Esophagus muscularis mucosa (tissue), 4 donors: ENCODE measurements around the gene PLCB2. TPM values are rescaled to one million over a fixed set of nuclear protein-coding genes. Genes with fewer than 3 reads are reported as not detected.

Experiments used
- DNase-seq: peaks from one replicate; pipeline ENCODE4 v3.0.0-alpha.2; 2017; ENCODE audit errors: extremely low spot score
- H3K27ac ChIP-seq, 4 donors: fragments of 200-600 bp; sonication (generic); replicated peaks in 1 of 4; 1 replicate in 3 of 4; 2 replicates in 1 of 4; pipeline ENCODE4 v1.5.1; 2016 to 2019; ENCODE audit warnings: mild to moderate bottlenecking in 1 of 4
- H3K27me3 ChIP-seq, 4 donors: fragments of 200-600 bp; sonication (generic); one replicate each; pipeline versions ENCODE4 v1.5.1 to v1.6.0; 2016 to 2019
- H3K36me3 ChIP-seq, 4 donors: fragments of 200-600 bp; sonication (generic); one replicate each; pipeline ENCODE4 v1.5.1; 2016 to 2019
- H3K4me1 ChIP-seq, 4 donors: fragments of 200-600 bp; sonication (generic); one replicate each; pipeline ENCODE4 v1.5.1; 2016 to 2019
- H3K4me3 ChIP-seq, 4 donors: fragments of 200-600 bp; sonication (generic); 1 replicate in 2 of 4; 2 replicates in 2 of 4; pipeline ENCODE4 v1.5.1; 2016 to 2019; ENCODE audit warnings: mild to moderate bottlenecking in 4 of 4, moderate library complexity in 1 of 4
- H3K9me3 ChIP-seq, 4 donors: fragments of 200-600 bp; sonication (generic); 1 replicate in 3 of 4; 2 replicates in 1 of 4; pipeline ENCODE4 v1.5.1; 2016 to 2019
- EP300 ChIP-seq: sonication (generic); formaldehyde crosslinking; IDR thresholded peaks from one replicate; pipeline ENCODE4 v1.6.1; 2017; ENCODE audit warnings: antibody characterized with exemption
- POLR2A ChIP-seq: fragments of 450-650 bp; IDR thresholded peaks from one replicate; pipeline ENCODE4 v1.6.1; 2017; ENCODE audit warnings: antibody characterized with exemption, moderate library complexity, mild to moderate bottlenecking, low read depth
- POLR2AphosphoS5 ChIP-seq, 2 donors: sonication (generic); formaldehyde crosslinking; IDR thresholded peaks; one replicate each; pipeline ENCODE4 v1.6.1; 2017; ENCODE audit warnings: antibody characterized with exemption in 2 of 2
- WGBS: methylation state at CpG from one replicate; pipeline ENCODE4 v1.1.5; 2018; 5-methylcytosine and 5-hydroxymethylcytosine counted together
- intact Hi-C: fragments of 100-400 bp; cut with DNase I; formaldehyde crosslinking; loops from one replicate; pipeline ENCODE4 v1.15.1; 2023
- total RNA-seq, 4 donors: library from RNA; depleted of rRNA; stranded (reverse); fragments of >200 nt; gene quantifications; one replicate each; pipeline versions ENCODE4 v1.1.0 to v1.2.1, GENCODE V29; 2016
- TF ChIP-seq, protein P1 (sequence below), 3 experiments: fragments of 200-600 bp in 2 of 3; fragments of 450-650 bp in 1 of 3; sonication (generic) in 2 of 3; IDR thresholded peaks; one replicate each; pipeline ENCODE4 v1.5.1; 2017 to 2019; ENCODE audit warnings: antibody characterized with exemption in 3 of 3, mild to moderate bottlenecking in 2 of 3, moderate library complexity in 1 of 3

PLCB2 gene
- total RNA-seq, 4 donors from 2014 or later = 5.8 to 13.3 (median 9.7) TPM

- Histone ChIP-seq H3K4me3 (peak overlapping the region; percentile 86 to 95 (median 95)), H3K36me3 (peaks cover 0 to 5% (median 0%) of the 10 kb centered on the region in 4 donors), H3K4me1 (peaks cover 33 to 64% (median 57%) of the 10 kb centered on the region in 4 donors), H3K9me3 (no peaks in the 10 kb centered on the region), H3K27ac (peak overlapping the region; percentile 86 to 98 (median 96)), H3K27me3 (no peaks in the 10 kb centered on the region)
- TF ChIP-seq POLR2AphosphoS5 (IDR thresholded peaks at IDR 0.05) (peak; percentile 48 to 53), EP300 (no peak), POLR2A (no peak)
- TF ChIP-seq, protein P1, sequence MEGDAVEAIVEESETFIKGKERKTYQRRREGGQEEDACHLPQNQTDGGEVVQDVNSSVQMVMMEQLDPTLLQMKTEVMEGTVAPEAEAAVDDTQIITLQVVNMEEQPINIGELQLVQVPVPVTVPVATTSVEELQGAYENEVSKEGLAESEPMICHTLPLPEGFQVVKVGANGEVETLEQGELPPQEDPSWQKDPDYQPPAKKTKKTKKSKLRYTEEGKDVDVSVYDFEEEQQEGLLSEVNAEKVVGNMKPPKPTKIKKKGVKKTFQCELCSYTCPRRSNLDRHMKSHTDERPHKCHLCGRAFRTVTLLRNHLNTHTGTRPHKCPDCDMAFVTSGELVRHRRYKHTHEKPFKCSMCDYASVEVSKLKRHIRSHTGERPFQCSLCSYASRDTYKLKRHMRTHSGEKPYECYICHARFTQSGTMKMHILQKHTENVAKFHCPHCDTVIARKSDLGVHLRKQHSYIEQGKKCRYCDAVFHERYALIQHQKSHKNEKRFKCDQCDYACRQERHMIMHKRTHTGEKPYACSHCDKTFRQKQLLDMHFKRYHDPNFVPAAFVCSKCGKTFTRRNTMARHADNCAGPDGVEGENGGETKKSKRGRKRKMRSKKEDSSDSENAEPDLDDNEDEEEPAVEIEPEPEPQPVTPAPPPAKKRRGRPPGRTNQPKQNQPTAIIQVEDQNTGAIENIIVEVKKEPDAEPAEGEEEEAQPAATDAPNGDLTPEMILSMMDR (IDR thresholded peaks at IDR 0.05) = no peak
- no peak for DNase-seq
- WGBS = 59% methylated on average over 25 of the region's 26 CpGs
- intact Hi-C loops = loop anchor here (2.0 to 5.0 kb wide), 2 partner anchors 16 to 45 kb away; no protein-coding TSS in a partner anchor
Measured at GRCh38 chr15:40322531-40323238, 14.9 kb upstream of the PLCB2 start.

DNA sequence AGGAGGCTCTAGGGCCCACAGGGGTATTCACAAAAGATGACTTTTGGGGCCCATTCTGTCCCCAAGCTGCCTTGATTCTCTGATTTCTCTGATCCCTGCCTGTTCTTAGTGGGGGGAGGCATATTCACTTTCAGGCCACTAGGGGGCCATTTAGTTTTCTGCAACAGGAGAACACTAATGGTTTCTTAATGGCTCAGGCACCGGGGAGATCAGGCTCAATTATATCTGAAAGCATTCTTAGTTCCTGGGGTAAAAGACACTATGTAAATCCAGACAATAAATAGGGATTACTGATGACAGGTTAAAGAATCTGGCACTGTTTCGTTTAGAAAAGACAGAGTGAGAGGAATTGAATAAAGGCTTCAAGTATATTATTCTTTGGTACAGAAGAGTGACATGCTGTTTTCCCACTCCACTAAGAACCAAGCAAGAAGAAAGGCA lies 13.2 kb upstream of the PLCB2 start:
- 2% methylated on average over 2 of the region's 2 CpGs for WGBS
- no peak for DNase-seq

GRCh38 chr15:40320409-40320808 lies 12.7 kb upstream of the PLCB2 start:
- DNase-seq = no peak
- intact Hi-C loops = loop anchor here (2.0 to 5.0 kb wide), 2 partner anchors 47 to 102 kb away; no protein-coding TSS in a partner anchor
- 91% methylated on average over 1 of the region's 1 CpG for WGBS
- H3K4me1 ChIP-seq = peaks cover 10 to 41% (median 34%) of the 10 kb centered on the region in 4 donors
- H3K4me3 ChIP-seq = no peak overlapping the region
- no peaks in the 10 kb centered on the region for H3K27me3 ChIP-seq
- H3K36me3 ChIP-seq = no peaks in the 10 kb centered on the region
- no peaks in the 10 kb centered on the region for H3K9me3 ChIP-seq
- peak overlapping the region in 2 of 4 donors; percentile 95 to 98 for H3K27ac ChIP-seq
- TF ChIP-seq EP300 (no peak), POLR2AphosphoS5 (IDR thresholded peaks at IDR 0.05) (no peak), POLR2A (no peak)
- TF ChIP-seq, protein P1 (IDR thresholded peaks at IDR 0.05) = no peak

More for the DNA sequence above, 13.2 kb upstream of the PLCB2 start:
- Histone ChIP-seq H3K36me3 (no peaks in the 10 kb centered on the region), H3K27ac (peak overlapping the region; percentile 86 to 98 (median 96)), H3K4me3 (no peak overlapping the region), H3K9me3 (no peaks in the 10 kb centered on the region), H3K4me1 (peaks cover 16 to 47% (median 40%) of the 10 kb centered on the region in 4 donors), H3K27me3 (no peaks in the 10 kb centered on the region)
- TF ChIP-seq POLR2AphosphoS5 (IDR thresholded peaks at IDR 0.05) (no peak), EP300 (no peak)
- TF ChIP-seq, protein P1 (IDR thresholded peaks at IDR 0.05) = peak; percentile 90 to 97 (median 93)
- intact Hi-C loops = loop anchor here (2.0 to 5.0 kb wide), 2 partner anchors 46 to 102 kb away; no protein-coding TSS in a partner anchor

DNA sequence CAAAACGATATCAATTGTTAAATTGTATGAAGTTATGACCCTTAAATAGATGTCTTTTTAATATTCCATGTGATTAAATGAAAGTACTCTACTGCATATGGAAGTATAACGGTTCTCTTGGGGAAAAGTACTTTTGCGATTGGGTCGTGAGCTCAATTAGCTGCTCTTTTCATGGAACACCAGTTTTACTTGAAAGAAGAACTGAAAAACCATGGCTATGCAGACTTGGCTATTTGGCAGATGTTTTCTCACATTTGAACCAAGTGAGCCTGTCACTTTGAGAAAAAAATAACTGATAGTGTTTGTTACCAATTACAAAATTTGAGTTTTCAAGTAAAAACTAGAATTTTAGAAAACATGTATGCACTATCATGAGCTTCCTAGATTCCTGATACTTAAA lies 9.8 kb upstream of the PLCB2 start:
- H3K4me3 ChIP-seq = no peak overlapping the region
- H3K4me1 ChIP-seq = peaks cover 0 to 33% (median 27%) of the 10 kb centered on the region in 4 donors
- H3K27me3 ChIP-seq = no peaks in the 10 kb centered on the region
- no peak overlapping the region for H3K27ac ChIP-seq
- no peaks in the 10 kb centered on the region for H3K36me3 ChIP-seq
- TF ChIP-seq POLR2AphosphoS5 (IDR thresholded peaks at IDR 0.05) (no peak), POLR2A (no peak), EP300 (no peak)
- TF ChIP-seq, protein P1 (IDR thresholded peaks at IDR 0.05) = no peak
- H3K9me3 ChIP-seq = no peaks in the 10 kb centered on the region
- DNase-seq = no peak
- 66% methylated on average over 4 of the region's 4 CpGs for WGBS
- intact Hi-C loops = loop anchor here (5.0 kb wide), 1 partner anchor 35 kb away; the partner anchor contains the start of gene ANKRD63
